HepG2 (cell line): ENCODE measurements around the gene KLKB1. TPM values are rescaled to one million over a fixed set of nuclear protein-coding genes. Genes with fewer than 3 reads are reported as not detected.

Experiments
- CBX1 ChIP-seq: IDR thresholded peaks from one replicate; pipeline ENCODE4 v1.6.1; 2016; ENCODE audit warnings: antibody characterized with exemption, low read depth
- DR1 ChIP-seq: sonication (generic); formaldehyde crosslinking; IDR thresholded peaks from 2 replicates; pipeline ENCODE4 v1.8.0; 2021; ENCODE audit warnings: mild to moderate bottlenecking, missing genetic modification reagents, inconsistent platforms
- HNF1A ChIP-seq, 2 experiments: sonication (generic) in 1 of 2; formaldehyde crosslinking in 1 of 2; IDR thresholded peaks; 2 replicates each; pipeline versions ENCODE4 v1.4.0 to v1.6.1; 2016 to 2020; ENCODE audit warnings: borderline replicate concordance in 1 of 2, low read depth in 1 of 2, mild to moderate bottlenecking in 1 of 2, missing genetic modification reagents in 1 of 2
- HOXD1 ChIP-seq: sonication (generic); formaldehyde crosslinking; IDR thresholded peaks from 2 replicates; pipeline ENCODE4 v1.5.0; 2020; ENCODE audit warnings: missing genetic modification reagents
- NFATC3 ChIP-seq: sonication (generic); formaldehyde crosslinking; IDR thresholded peaks from 2 replicates; pipeline ENCODE4 v1.5.1; 2020; ENCODE audit warnings: mild to moderate bottlenecking, missing genetic modification reagents
- TERF1 ChIP-seq: sonication (generic); formaldehyde crosslinking; IDR thresholded peaks from 2 replicates; pipeline ENCODE4 v1.8.0; 2022; ENCODE audit warnings: mild to moderate bottlenecking, missing genetic modification reagents, moderate library complexity
- THAP7 ChIP-seq: sonication (generic); formaldehyde crosslinking; IDR thresholded peaks from 2 replicates; pipeline ENCODE4 v1.8.1; 2023; ENCODE audit warnings: mild to moderate bottlenecking, missing genetic modification reagents
- UBTF ChIP-seq: sonication (generic); formaldehyde crosslinking; IDR thresholded peaks from 2 replicates; pipeline ENCODE4 v1.4.0; 2020; ENCODE audit warnings: mild to moderate bottlenecking, missing genetic modification reagents
- YEATS2 ChIP-seq: sonication (generic); formaldehyde crosslinking; IDR thresholded peaks from 2 replicates; pipeline ENCODE4 v1.4.0; 2020; ENCODE audit warnings: missing genetic modification reagents, borderline replicate concordance
- ZGPAT ChIP-seq: IDR thresholded peaks from 2 replicates; pipeline ENCODE4 v1.6.1; 2016; ENCODE audit warnings: mild to moderate bottlenecking
- ZNF12 ChIP-seq: sonication (generic); formaldehyde crosslinking; IDR thresholded peaks from 2 replicates; pipeline ENCODE4 v1.5.0; 2020; ENCODE audit warnings: missing genetic modification reagents
- ZNF589 ChIP-seq: sonication (generic); formaldehyde crosslinking; conservative IDR thresholded peaks from 2 replicates; pipeline ENCODE4 v1.8.0; 2022; ENCODE audit warnings: mild to moderate bottlenecking, moderate library complexity, missing genetic modification reagents
- ZNF710 ChIP-seq: sonication (generic); formaldehyde crosslinking; IDR thresholded peaks from 2 replicates; pipeline ENCODE4 v1.5.0; 2020; ENCODE audit warnings: mild to moderate bottlenecking, missing genetic modification reagents, borderline replicate concordance
- ZNF891 ChIP-seq: sonication (generic); formaldehyde crosslinking; IDR thresholded peaks from 2 replicates; pipeline ENCODE4 v1.5.0; 2020; ENCODE audit warnings: mild to moderate bottlenecking, missing genetic modification reagents
- polyA plus RNA-seq, 8 experiments: library from polyadenylated mRNA; depleted of rRNA in 3 of 8; stranded (reverse) in 7 of 8; unstranded in 1 of 8; fragments of >200 nt; fragmentation: Illumina TruSeq in 4 of 8; extraction: Trizol in 4 of 8; gene quantifications; 2 replicates each; pipeline versions ENCODE4 v1.2.1 to v1.2.3, GENCODE V29; 2011 to 2016; ENCODE audit warnings: low read depth in 4 of 8, missing spikeins in 1 of 8, mixed read lengths in 1 of 8; ENCODE audit not compliant: insufficient read depth in 1 of 8
- total RNA-seq, 5 experiments: library from RNA; depleted of rRNA; stranded (reverse); fragments of >200 nt; fragmentation: Illumina TruSeq; extraction: Trizol; gene quantifications; 2 replicates each; pipeline ENCODE4 v1.2.3, GENCODE V29; 2016; ENCODE audit warnings: low read depth in 1 of 5

KLKB1 gene
- total and polyA plus RNA-seq, 2 of the 13 experiments (the other 11 are each of a cell fraction or from before 2014, with no cell fraction given): 0.26 to 0.49 TPM

GRCh38 chr4:186260504-186261448 lies 33.5 kb downstream of the KLKB1 start (continued):
- TF ChIP-seq TERF1: 0 out of 2 replicates have a peak, but pooled peaks have one; percentile 28
- TF ChIP-seq ZNF710 (CRISPR knock-in tag): 0 out of 2 replicates have a peak, but pooled peaks have one; percentile 22
- TF ChIP-seq DR1 (CRISPR knock-in tag): peak; percentile 40; the same call in 1 of the 2 replicates
- peak; percentile 61; the same call in 1 of the 2 replicates for TF ChIP-seq HNF1A (IDR thresholded peaks at IDR 0.05; ENCODE audit: low read depth)
- TF ChIP-seq HNF1A (CRISPR knock-in tag; IDR thresholded peaks at IDR 0.05; ENCODE audit: borderline replicate concordance): peak; percentile 84; the same call in 1 of the 2 replicates
- peak; percentile 33; the same call in 1 of the 2 replicates for TF ChIP-seq HOXD1 (CRISPR knock-in tag)
- TF ChIP-seq ZNF589: peak; percentile 82; the same call in 1 of the 2 replicates
- TF ChIP-seq CBX1: peak; percentile 76
- no peak for TF ChIP-seq NFATC3 (CRISPR knock-in tag)
- TF ChIP-seq YEATS2 (CRISPR knock-in tag): peak; percentile 55; the same call in 1 of the 2 replicates
- TF ChIP-seq UBTF (CRISPR knock-in tag): peak; percentile 55
- peak; percentile 88 for TF ChIP-seq ZNF891 (CRISPR knock-in tag)
- peak; percentile 71 for TF ChIP-seq ZGPAT
- TF ChIP-seq ZNF12: peak; percentile 69; the same call in 1 of the 2 replicates
- TF ChIP-seq THAP7 (CRISPR knock-in tag): peak; percentile 41; the same call in 1 of the 2 replicates
